Daoy (cell line): Measurements from ENCODE around the gene PPP1R13L. TPM values are rescaled to one million over a fixed set of nuclear protein-coding genes. Genes with fewer than 3 reads are reported as not detected.

ENCODE experiments used
- DNase-seq: peaks from one replicate; pipeline ENCODE4 v3.0.0-alpha.2; 2015; ENCODE audit warnings: low read depth
- total RNA-seq: library from RNA; depleted of rRNA; stranded (reverse); fragments of >200 nt; shearing (Covaris generic); gene quantifications from 2 replicates; pipeline ENCODE4 v1.2.3, GENCODE V29; 2014; rRNA removed

The PPP1R13L gene, protein sequence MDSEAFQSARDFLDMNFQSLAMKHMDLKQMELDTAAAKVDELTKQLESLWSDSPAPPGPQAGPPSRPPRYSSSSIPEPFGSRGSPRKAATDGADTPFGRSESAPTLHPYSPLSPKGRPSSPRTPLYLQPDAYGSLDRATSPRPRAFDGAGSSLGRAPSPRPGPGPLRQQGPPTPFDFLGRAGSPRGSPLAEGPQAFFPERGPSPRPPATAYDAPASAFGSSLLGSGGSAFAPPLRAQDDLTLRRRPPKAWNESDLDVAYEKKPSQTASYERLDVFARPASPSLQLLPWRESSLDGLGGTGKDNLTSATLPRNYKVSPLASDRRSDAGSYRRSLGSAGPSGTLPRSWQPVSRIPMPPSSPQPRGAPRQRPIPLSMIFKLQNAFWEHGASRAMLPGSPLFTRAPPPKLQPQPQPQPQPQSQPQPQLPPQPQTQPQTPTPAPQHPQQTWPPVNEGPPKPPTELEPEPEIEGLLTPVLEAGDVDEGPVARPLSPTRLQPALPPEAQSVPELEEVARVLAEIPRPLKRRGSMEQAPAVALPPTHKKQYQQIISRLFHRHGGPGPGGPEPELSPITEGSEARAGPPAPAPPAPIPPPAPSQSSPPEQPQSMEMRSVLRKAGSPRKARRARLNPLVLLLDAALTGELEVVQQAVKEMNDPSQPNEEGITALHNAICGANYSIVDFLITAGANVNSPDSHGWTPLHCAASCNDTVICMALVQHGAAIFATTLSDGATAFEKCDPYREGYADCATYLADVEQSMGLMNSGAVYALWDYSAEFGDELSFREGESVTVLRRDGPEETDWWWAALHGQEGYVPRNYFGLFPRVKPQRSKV
- total RNA-seq: 3.7 and 13.4 TPM in 2 replicates

- peak; percentile 65 for DNase-seq
Measured at GRCh38 chr19:45404557-45405434, at the start of gene PPP1R13L. TSS of gene PPP1R13L (minus strand) at chr19:45405069. CDS start at chr19:45398318, 6,751 bp downstream.

DNA sequence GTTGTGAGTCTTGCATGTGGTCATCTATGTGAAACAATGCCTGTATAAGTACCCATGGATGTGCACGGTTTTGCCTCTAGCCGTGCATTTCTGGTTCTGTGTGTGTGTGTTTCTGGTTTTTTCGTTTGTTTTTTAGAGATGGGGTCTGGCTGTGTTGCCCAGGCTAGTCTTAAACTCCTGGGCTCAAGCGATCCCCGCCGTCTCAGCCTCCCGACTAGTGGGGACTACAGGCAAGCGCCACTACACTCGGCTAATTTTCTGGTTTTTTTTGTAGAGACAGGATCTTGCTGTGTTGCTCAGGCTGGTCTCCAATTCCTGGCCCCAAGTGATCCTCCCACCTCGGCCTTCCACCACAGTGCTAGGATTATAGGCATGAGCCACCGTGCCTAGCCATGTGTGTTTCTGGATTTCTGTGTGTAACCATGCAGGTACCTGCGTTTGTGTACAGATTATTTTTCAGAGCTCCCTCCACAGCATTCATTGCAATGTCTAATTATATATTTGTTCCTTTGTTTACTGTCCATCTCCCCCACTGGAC is 47.0 kb upstream of the PPP1R13L start:
- DNase-seq: no peak

DNA sequence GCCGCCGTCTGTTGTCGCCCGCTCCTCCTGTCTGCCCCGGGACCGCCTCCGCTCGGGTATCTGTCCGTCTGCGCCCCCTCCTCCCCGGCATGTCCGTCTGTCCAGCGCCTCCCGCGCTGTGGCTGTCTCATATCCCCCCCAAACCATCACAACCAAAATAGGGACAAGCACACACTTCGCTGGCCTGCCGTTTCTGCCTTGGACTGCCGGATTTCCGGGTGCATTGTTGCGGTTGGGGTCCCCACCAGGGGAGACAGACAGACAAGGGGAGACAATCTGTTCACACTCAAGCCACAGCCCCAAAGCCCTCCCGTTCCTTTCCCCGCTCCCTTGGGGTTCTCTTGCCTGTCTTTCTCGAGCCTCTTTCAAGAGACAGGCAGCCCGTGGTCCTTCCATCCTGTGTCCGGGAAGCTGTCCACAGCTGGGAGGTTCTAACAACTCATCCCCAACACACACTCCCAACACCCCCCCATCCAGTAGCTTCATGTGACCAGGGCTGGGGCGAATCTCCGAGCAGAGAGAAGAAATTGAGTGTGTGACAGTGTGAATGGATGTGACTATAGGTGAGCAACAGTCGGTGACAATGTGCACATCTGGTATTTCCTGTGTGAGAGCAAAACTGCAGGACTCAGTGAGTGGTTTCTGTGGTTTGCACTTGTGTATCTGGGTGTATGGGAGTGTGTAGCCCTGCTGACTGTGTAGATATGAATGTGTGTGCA is 46.4 kb upstream of the PPP1R13L start:
- DNase-seq: peak; percentile 58

- no peak for DNase-seq
Measured at GRCh38 chr19:45450012-45450333, 45.1 kb upstream of the PPP1R13L start.

DNA sequence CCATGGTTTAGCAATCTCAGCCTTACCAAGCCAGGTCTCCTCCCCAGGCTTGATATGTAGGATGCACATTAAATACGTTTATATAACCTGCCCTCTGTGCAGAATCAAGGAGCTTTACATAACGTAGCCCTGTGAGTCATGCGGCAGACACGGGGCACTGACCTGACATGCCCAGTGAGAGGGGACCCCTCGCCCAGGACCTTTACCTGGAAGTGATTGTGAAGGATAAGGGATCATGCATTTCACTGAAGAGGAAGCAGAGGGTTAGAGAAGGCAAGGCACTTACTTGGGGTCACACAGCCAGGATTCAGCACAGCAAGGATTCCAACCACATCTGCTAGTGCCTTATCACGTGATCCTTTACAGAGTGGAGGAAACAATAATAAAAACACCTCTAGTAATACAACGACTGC is 44.0 kb upstream of the PPP1R13L start:
- DNase-seq: no peak

GRCh38 chr19:45448425-45448756 is 43.5 kb upstream of the PPP1R13L start:
- DNase-seq: no peak

DNA sequence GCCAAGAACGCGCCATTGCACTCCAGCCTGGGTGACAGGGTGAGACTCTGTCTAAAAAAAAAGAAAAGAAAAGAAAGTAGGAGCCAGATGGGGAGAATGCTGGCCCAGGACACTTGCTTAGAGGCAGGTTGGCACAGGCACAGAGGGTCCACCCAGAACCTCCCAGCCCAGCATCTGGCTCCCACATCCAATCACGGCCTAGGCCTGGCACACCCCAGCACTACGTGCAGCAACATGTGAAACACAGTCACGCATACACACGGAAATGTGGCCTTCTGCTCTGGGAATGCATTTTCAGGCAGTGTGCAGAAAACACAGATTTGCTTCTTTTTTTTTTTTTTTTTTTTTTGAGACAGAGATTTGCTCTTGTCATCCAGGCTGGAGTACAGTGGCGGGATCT is 42.1 kb upstream of the PPP1R13L start:
- DNase-seq: no peak

DNA sequence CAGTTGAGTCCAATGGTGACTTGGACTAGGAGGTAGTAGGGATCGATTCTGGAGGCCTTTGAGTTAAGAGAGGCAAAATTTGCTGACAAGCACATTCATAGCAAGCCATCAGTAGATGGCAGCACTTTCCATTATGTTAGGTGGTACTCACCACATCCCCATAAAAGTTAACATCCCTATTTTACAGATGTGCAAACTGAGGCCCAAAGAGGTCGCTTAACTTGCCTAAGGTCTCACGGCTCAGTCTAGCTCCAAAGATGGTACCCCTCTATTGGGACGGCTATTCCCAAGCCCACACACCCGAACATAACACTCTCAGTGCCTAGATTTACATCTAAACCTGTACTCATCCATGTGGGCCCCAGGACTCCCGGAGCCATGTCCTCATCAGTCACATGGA is 41.4 kb upstream of the PPP1R13L start:
- DNase-seq: peak; percentile 41

DNA sequence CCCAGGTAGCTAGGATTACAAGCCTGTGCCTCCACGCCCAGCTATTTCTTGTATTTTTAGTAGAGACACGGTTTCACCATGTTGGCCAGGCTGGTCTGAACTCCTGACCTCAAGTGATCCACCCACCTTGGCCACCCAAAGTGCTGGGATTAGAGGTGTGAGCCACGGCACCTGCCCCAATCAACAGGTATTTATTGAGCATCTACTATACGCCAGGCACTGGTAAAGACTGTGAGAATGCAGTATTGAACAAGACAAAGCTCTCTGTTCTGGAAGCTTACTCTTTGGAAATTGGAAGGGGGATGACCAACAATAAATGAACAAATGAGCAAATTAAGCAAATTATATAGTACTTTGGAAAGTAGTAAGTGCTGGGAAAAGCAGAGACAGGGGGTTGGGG is 40.3 kb upstream of the PPP1R13L start:
- no peak for DNase-seq

DNA sequence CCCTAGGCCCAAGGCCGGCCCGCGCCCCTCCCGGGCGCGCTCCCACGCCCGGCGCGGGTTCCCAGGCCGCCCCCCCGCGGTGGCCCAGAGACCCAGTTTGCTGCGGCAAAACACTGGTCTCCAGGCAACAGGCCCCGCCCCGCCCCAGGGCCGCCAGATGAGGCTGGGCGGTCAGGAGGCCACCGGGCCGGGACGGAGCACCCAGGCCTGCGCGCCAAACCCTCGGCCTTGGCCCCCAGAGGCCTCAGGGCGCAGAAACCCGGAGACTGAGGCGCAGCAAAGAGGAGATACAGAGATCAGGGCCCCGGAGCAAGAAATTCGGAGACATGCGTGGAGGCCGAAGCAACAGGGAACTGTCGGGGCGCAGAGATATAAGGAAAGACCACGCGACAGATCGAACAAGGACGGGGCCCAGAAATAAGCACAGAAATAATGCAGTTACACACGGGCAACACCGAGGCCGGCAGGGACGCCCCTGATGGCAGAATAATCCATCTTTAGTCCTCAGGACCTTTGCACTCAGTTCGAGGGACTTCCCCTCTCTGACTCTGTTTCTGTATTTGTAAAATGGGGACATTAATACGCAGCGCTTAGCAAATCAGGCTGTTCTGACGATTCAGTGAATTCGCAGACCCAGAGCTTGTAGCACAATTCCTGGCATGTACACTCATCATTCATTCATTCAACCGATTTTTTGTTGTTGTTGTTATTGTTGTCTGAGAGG is 39.6 kb upstream of the PPP1R13L start:
- DNase-seq: peak; percentile 89

DNA sequence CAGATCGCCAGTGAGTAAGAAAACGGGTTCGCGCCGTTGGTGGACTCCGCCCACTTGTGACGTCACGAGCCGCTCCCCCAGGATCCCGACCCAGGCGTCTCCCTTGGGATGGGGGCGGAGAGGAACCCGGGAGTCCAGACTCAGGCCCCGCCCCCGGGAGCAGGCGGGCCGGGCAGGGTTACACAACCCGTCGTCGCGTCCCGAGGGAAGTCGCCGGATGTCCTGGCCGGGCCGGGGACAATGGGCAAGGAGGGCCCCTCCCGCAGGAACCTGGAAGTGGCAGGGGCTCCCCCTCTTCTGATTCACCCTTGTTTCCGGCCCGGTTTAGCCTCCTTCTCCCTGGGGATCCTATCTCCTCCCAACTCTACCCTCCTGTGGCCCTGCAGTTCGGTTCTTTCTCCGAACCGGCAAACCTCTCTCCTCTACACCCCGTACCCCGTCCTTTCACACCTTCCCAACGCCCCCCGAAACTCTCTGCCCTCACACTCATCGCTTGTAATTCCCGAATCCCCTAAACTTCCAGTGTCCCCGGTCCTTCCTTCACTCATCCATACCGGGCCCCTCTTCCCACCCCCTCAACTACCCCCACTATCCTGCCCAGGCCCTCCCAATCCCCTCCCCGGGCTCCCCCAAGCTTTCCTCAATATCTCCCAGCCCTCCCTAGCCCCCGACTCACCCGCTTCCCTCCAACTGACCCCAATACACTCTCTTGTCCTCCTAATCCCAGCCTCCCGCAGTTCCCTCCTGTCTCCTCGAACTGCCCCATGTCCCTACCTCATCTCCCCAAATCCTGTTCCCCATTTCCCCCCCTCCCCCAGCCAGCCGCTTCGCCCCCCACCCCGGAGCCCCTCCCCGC is 38.8 kb upstream of the PPP1R13L start:
- peak; percentile 96 for DNase-seq

DNA sequence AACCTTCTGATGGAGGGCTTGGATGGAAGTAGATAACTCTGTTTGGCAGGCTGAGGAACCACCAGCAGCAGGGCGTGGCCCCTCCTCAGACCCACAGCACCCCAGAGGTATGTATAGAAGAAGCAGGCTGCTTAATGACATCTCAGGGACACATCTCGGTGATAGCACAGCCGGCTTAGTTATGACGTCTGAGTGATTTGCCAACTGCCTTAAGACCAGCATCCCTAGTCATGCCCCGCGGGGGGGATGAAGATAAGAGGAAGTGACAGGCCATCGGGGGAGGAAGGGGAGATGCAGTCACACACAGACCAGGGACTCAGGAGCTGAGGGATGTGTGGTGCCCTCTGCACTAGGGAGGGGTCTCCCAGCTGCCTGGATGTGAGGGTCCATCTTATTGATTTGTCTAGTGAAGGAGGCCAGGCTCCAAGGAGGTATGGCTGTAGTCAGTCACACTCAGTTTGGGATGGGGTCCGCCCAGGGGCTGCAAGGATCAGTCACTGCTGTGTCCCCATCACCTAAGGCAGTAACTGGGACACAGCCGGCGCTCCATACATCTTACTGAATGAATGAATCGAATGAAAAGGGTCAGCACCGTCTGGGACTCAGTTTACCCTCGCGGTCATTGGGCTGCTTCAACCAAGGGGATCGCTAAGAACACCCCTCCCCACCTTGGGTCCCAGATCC is 38.1 kb upstream of the PPP1R13L start:
- DNase-seq: peak; percentile 79

- no peak for DNase-seq
Measured at GRCh38 chr19:45442408-45442777, 37.5 kb upstream of the PPP1R13L start.

DNA sequence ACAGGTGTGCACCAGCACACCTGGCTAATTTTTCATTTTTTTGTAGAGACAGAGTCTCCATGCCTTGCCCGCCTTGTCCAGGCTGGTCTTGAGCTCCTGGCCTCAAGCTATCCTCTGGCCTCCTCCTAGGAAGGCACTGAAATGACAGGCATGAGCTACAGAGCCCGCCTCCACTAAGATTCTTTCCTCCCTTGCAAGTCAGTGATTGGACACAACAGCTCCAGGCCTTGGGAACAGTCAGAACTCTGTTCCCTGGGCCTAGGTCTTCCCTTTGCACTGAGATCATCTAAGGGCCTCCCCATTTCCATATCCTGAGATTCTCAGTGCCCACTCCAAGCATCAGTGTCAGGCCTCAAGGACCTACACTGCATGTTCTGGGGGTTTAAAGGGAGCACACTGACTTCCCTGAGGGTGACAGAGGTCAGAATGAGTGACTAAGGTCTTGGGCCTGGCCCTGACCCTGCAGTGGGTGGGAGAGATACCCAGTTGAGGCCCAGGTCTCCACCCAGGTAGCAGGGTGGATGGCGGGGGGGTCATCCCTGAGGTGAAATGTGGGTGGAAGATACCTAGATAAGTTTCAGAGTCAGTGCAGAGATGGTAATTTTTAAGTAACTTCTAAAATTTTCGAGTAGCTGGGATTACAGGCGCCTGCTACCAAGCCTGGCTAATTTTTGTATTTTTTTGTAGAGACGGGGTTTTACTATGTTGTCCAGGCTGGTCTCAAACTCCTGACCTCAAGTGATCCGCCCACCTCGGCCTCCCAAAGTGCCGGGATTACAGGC is 36.2 kb upstream of the PPP1R13L start:
- peak; percentile 42 for DNase-seq

GRCh38 chr19:45440259-45440638 is 35.4 kb upstream of the PPP1R13L start:
- DNase-seq: no peak

GRCh38 chr19:45439569-45440258 is 34.8 kb upstream of the PPP1R13L start:
- DNase-seq: peak; percentile 84

DNA sequence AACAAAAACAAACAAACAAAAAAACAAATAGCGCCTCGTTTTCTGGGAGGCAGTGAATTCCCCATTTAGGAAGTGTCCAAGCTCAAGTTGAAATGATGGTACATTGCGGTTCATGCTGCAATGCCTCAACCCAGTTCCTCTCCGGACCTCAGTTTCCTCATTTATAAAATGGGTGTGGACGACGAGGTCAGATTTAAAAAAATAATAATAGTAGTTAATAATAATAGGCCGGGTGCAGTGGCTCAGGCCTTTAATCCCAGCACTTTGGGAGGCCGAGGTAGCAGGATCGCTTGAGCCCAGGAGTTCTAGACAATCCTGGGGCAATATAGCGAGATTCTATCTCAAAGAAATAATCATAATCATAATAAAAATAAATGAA is 34.3 kb upstream of the PPP1R13L start:
- no peak for DNase-seq

- DNase-seq: no peak
Measured at GRCh38 chr19:45437328-45437727, 32.5 kb upstream of the PPP1R13L start.
